ENCODE results near the gene ZNF541. TPM values are rescaled to one million over a fixed set of nuclear protein-coding genes. Genes with fewer than 3 reads are reported as not detected.

Gene ZNF541
- total RNA-seq, 2 donors from 2014 or later, result 0.13 to 0.21 TPM

- ATAC-seq, result no peak
- no peak for DNase-seq
- intact Hi-C loops (cut with DNase I), result loop anchor here in 1 of 2 donors (5.0 kb wide), 1 partner anchor 174 kb away; no protein-coding TSS in a partner anchor
Observed at GRCh38 chr19:47523473-47523872, 49.5 kb downstream of the ZNF541 start.

Other genes starting within 250 kb of the ZNF541 start
- 1 to 10 TPM in 1 of 2 donors, under 1 TPM in 1; 0.81 to 2.4 TPM for gene C5AR2, start 241.0 kb downstream of the ZNF541 start, total RNA-seq
- gene DHX34, start 223.8 kb downstream of the ZNF541 start, total RNA-seq, result 1 to 10 TPM; 5.9 to 6.8 TPM
- gene MEIS3, start 153.6 kb downstream of the ZNF541 start, total RNA-seq, result 1 to 10 TPM; 5.6 to 7.0 TPM
- under 1 TPM in 1 of 2 donors, not detected in 1; 0.15 TPM for gene SLC8A2, start 101.3 kb downstream of the ZNF541 start, total RNA-seq
- gene KPTN, start 88.9 kb downstream of the ZNF541 start, total RNA-seq, result 10 to 100 TPM in 1 of 2 donors, 1 to 10 TPM in 1; 6.9 to 10.5 TPM
- 100 to 1,000 TPM in 1 of 2 donors, 10 to 100 TPM in 1; 92.7 to 113 TPM for gene NAPA, start 58.1 kb downstream of the ZNF541 start, total RNA-seq
- gene BICRA, start 36.0 kb upstream of the ZNF541 start, total RNA-seq, result 10 to 100 TPM in 1 of 2 donors, 1 to 10 TPM in 1; 7.2 to 11.6 TPM
- gene EHD2, start 140.3 kb upstream of the ZNF541 start, total RNA-seq, result 10 to 100 TPM; 91.1 to 98.8 TPM
- gene NOP53, start 172.4 kb upstream of the ZNF541 start, total RNA-seq, result 100 to 1,000 TPM; 172 to 184 TPM
- gene SELENOW, start 205.6 kb upstream of the ZNF541 start, total RNA-seq, result 100 to 1,000 TPM; 718 to 783 TPM
- not detected for gene TPRX1, start 231.4 kb upstream of the ZNF541 start, total RNA-seq
- not detected for gene CRX, start 248.8 kb upstream of the ZNF541 start, total RNA-seq